Astrocyte of the cerebellum (primary cell): ENCODE results near the gene THSD4.

Experiments
- DNase-seq: peaks from one replicate; pipeline ENCODE4 v3.0.0-alpha.2; 2011; ENCODE audit warnings: low read depth
- H3K4me3 ChIP-seq: 2 replicates; pipeline ENCODE4 v1.5.1; 2011; ENCODE audit warnings: mild to moderate bottlenecking, low read depth, low read length, moderate library complexity
- in situ Hi-C: cut with HindIII; loops from 2 replicates; pipeline ENCODE4 v1.10.0; 2017; ENCODE audit warnings: low sequenced_read_pairs
- TF ChIP-seq, protein P1 (sequence below): IDR thresholded peaks from 2 replicates; pipeline ENCODE4 v1.5.1; 2012; ENCODE audit warnings: low read length, low read depth, moderate library complexity, mild to moderate bottlenecking; ENCODE audit errors: missing control alignments

The THSD4 gene

GRCh38 chr15:71501344-71502076 is 386.2 kb downstream of the THSD4 start:
- in situ Hi-C loops: no loop called here
- no peak for DNase-seq
- TF ChIP-seq, protein P1, sequence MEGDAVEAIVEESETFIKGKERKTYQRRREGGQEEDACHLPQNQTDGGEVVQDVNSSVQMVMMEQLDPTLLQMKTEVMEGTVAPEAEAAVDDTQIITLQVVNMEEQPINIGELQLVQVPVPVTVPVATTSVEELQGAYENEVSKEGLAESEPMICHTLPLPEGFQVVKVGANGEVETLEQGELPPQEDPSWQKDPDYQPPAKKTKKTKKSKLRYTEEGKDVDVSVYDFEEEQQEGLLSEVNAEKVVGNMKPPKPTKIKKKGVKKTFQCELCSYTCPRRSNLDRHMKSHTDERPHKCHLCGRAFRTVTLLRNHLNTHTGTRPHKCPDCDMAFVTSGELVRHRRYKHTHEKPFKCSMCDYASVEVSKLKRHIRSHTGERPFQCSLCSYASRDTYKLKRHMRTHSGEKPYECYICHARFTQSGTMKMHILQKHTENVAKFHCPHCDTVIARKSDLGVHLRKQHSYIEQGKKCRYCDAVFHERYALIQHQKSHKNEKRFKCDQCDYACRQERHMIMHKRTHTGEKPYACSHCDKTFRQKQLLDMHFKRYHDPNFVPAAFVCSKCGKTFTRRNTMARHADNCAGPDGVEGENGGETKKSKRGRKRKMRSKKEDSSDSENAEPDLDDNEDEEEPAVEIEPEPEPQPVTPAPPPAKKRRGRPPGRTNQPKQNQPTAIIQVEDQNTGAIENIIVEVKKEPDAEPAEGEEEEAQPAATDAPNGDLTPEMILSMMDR: no peak
- H3K4me3 ChIP-seq: no peak overlapping the region

DNA sequence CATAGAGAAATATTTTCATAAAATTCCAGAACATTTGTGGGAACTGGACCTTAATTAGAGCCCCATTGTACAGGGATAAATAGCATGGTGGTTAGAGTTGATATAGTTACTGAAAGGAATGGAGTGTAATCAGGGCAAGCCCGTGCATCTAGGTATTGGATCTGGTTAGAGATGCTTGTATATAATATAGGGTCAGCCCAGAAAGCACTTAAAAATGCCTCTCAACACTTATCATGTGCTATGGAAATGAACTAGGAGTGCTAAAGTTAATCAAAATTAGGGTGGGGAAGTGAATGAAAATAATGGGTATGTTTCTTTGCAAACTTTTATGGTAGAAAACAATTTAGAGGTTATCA is 386.8 kb downstream of the THSD4 start:
- TF ChIP-seq, protein P1: no peak
- no peak for DNase-seq
- in situ Hi-C loops: no loop called here

GRCh38 chr15:71505962-71506361 is 390.7 kb downstream of the THSD4 start:
- in situ Hi-C loops: no loop called here
- DNase-seq: no peak
- H3K4me3 ChIP-seq: no peak overlapping the region
- TF ChIP-seq, protein P1: no peak

More for the DNA sequence above, 386.8 kb downstream of the THSD4 start:
- no peak overlapping the region for H3K4me3 ChIP-seq

DNA sequence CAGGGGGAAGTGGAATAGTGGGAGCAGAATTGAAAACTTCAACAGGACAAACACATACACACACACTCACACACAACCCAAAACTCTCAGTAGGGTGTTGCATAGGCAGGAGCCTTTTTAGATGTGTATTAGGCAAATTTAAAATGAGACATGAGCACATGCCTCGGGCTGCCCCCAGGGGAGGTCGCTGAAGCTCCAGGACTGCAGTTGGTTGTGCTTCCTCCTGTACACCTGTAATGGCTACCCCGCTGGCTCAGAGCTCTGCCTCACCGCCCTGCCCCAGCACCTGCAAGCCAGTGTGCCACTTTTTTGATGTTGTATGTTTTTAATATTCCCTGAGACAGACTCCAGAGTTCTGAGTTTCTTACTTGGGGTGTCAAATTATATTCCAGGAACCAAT is 391.7 kb downstream of the THSD4 start:
- TF ChIP-seq, protein P1: no peak
- no peak for DNase-seq
- no peak overlapping the region for H3K4me3 ChIP-seq
- in situ Hi-C loops: no loop called here

GRCh38 chr15:71508081-71508682 is 392.9 kb downstream of the THSD4 start:
- no peak overlapping the region for H3K4me3 ChIP-seq

GRCh38 chr15:71509139-71509538 is 393.9 kb downstream of the THSD4 start:
- no peak for DNase-seq
- TF ChIP-seq, protein P1: no peak
- in situ Hi-C loops: no loop called here
- H3K4me3 ChIP-seq: no peak overlapping the region

More at GRCh38 chr15:71508081-71508682, 392.9 kb downstream of the THSD4 start:
- TF ChIP-seq, protein P1: no peak
- no peak for DNase-seq
- in situ Hi-C loops: no loop called here
